GM23338 (cell line): ENCODE measurements around the gene CELF4.

Experiments
- CREB1 ChIP-seq: fragments of 250-450 bp; sonication (Bioruptor Pico); IDR thresholded peaks from 2 replicates; pipeline ENCODE4 v1.5.0; 2020; ENCODE audit warnings: low read depth, mild to moderate bottlenecking, moderate library complexity
- CTCF ChIP-seq, 2 experiments: fragments of 200-600 bp in 1 of 2; sonication (generic) in 1 of 2; conservative IDR thresholded peaks; 2 replicates each; pipeline versions ENCODE4 v1.5.1 to v1.6.1; 2016 to 2017; ENCODE audit warnings: antibody characterized with exemption in 2 of 2, low read depth in 2 of 2, mild to moderate bottlenecking in 2 of 2, moderate library complexity in 1 of 2
- ETS1 ChIP-seq: IDR thresholded peaks from 2 replicates; pipeline ENCODE4 v1.6.1; 2016; ENCODE audit warnings: antibody characterized with exemption
- EZH2 ChIP-seq: fragments of 200-600 bp; sonication (generic); IDR thresholded peaks from one replicate; pipeline ENCODE4 v1.8.0; 2017; ENCODE audit warnings: antibody characterized with exemption, mild to moderate bottlenecking, low read depth; ENCODE audit not compliant: unreplicated experiment
- EZH2phosphoT487 ChIP-seq: fragments of 200-600 bp; sonication (generic); IDR thresholded peaks from one replicate; pipeline ENCODE4 v1.8.1; 2018; ENCODE audit warnings: antibody characterized with exemption; ENCODE audit not compliant: unreplicated experiment
- JUNB ChIP-seq: IDR thresholded peaks from one replicate; pipeline ENCODE4 v1.6.1; 2016; ENCODE audit warnings: antibody characterized with exemption; ENCODE audit not compliant: unreplicated experiment
- NANOG ChIP-seq: IDR thresholded peaks from 2 replicates; pipeline ENCODE4 v1.6.1; 2016; ENCODE audit warnings: antibody characterized with exemption, borderline replicate concordance
- POLR2AphosphoS5 ChIP-seq: IDR thresholded peaks from 2 replicates; pipeline ENCODE4 v1.6.1; 2016; ENCODE audit warnings: antibody characterized with exemption, low read depth
- REST ChIP-seq: IDR thresholded peaks from one replicate; pipeline ENCODE4 v1.6.1; 2018; ENCODE audit warnings: antibody characterized with exemption; ENCODE audit not compliant: unreplicated experiment
- STAT1 ChIP-seq: IDR thresholded peaks from one replicate; pipeline ENCODE4 v1.6.1; 2016; ENCODE audit warnings: antibody characterized with exemption; ENCODE audit not compliant: unreplicated experiment
- ZNF114 ChIP-seq: fragments of 250-450 bp; sonication (Bioruptor Pico); IDR thresholded peaks from 2 replicates; pipeline ENCODE4 v1.5.0; 2020; ENCODE audit warnings: mild to moderate bottlenecking, moderate library complexity
- ZNF331 ChIP-seq: fragments of 250-450 bp; sonication (Bioruptor Pico); IDR thresholded peaks from 2 replicates; pipeline ENCODE4 v1.5.0; 2020; ENCODE audit warnings: low read depth, mild to moderate bottlenecking, moderate library complexity

- no peak for TF ChIP-seq CTCF (conservative IDR thresholded peaks at IDR 0.05; ENCODE audit: low read depth in 2 of 2)
- TF ChIP-seq EZH2phosphoT487, result no peak
- no peak for TF ChIP-seq REST
- TF ChIP-seq POLR2AphosphoS5, result no peak
- TF ChIP-seq EZH2, result no peak
- no peak for TF ChIP-seq CREB1
- TF ChIP-seq STAT1, result no peak
- TF ChIP-seq NANOG, result no peak
- no peak for TF ChIP-seq ZNF114 (CRISPR knock-in tag)
- TF ChIP-seq ETS1, result no peak
- TF ChIP-seq ZNF331 (CRISPR knock-in tag), result no peak
- TF ChIP-seq JUNB, result no peak
Measured at GRCh38 chr18:37219257-37219656, 346.3 kb downstream of the CELF4 start.
